Jurkat, Clone E6-1 (cell line): Measurements from ENCODE around the gene TEX30.
A peak's percentile ranks its signal among the peaks of the same experiment; 100 is the strongest.
"Not testable (repeated sequence)": the region's sequence is repeated elsewhere in the genome, so short reads cannot be mapped to it uniquely, and the experiment has no call there.

Experiments
- DNase-seq: peaks from one replicate; pipeline ENCODE4 v3.0.0-alpha.2; 2011; ENCODE audit warnings: low read depth, low spot score
- H3K4me3 ChIP-seq: 2 replicates; pipeline ENCODE4 v1.5.1; 2011; ENCODE audit warnings: mild to moderate bottlenecking, low read length, control low read depth, moderate library complexity

Gene TEX30

DNA sequence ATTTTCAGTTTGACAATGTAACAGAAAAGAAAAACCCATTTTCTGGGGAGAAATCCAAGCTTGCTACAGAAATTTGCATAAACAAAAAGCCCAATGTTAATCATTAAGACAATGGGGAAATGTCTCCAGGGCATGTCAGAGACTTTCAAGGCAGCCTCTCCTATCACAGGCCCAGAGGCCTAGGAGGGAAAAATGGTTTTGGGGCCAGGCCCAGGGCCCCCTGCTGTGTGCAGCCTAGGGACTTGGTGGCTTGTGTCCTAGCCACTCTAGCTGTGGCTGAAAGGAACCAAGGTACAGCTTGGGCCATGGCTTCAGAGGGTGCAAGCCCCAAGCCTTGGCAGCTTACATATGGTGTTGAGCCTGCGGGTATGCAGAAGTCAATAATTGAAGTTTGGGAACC, 8.0 kb upstream of the TEX30 start:
- no peak for DNase-seq
- H3K4me3 ChIP-seq: no peak overlapping the region

DNA sequence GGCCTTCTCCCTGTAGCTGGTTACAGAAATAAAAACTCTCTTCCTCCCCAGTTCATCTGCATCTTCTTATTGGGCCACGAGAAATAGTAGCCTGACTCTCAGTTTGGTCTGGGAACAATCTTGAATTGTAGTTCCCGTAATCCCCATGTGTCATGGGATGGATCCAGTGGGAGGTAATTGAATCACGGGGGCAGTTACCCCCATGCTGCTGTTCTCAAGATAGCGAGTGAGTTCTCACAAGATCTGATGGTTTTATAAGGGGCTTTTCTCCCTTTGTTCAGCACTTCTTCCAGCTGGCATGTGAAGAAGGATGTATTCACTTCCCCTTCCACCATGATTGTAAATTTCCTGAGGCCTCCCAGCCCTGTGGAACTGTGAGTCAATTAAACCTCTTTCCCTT, 7.1 kb upstream of the TEX30 start:
- DNase-seq, H3K4me3 ChIP-seq: not testable (repeated sequence)

DNA sequence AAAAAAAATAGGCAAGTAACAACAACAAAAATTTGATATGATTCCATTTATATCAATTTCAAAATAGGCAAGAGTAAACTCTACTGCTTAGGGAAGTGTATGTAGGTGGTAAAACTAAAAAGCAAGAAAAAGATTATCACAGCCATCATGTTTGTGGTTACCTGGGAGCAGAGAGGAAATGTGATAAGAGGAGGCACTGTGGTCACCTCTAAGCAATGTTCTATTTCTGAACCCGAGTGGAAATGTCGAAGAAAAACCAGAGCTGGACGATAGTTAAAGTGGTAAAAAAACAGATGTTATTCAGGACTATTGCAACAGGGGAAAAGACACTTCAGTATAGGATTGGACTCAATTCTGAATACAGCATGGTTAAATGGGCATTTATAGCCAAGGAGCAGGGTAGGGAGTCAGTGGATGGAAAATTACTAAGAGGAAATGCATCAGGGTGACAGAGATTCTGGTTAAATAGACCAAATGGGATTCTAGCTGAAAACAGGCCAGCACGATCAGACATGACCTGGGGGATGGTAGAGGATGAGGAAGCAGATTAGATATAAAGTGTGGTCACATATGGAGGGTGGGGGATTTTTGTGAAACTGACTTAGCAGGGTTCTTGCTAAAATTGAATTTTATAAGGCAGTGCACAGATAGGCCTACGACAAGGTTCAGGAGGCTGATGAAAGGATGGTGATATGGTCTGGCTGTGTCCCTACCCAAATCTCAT, 6.0 kb upstream of the TEX30 start:
- H3K4me3 ChIP-seq: peak overlapping the region; percentile 21
- peak; percentile 80 for DNase-seq

GRCh38 chr13:102777736-102778135, 4.2 kb upstream of the TEX30 start:
- H3K4me3 ChIP-seq: no peak overlapping the region
- no peak for DNase-seq

GRCh38 chr13:102776271-102776670, 2.7 kb upstream of the TEX30 start:
- no peak for DNase-seq
- H3K4me3 ChIP-seq: no peak overlapping the region

DNA sequence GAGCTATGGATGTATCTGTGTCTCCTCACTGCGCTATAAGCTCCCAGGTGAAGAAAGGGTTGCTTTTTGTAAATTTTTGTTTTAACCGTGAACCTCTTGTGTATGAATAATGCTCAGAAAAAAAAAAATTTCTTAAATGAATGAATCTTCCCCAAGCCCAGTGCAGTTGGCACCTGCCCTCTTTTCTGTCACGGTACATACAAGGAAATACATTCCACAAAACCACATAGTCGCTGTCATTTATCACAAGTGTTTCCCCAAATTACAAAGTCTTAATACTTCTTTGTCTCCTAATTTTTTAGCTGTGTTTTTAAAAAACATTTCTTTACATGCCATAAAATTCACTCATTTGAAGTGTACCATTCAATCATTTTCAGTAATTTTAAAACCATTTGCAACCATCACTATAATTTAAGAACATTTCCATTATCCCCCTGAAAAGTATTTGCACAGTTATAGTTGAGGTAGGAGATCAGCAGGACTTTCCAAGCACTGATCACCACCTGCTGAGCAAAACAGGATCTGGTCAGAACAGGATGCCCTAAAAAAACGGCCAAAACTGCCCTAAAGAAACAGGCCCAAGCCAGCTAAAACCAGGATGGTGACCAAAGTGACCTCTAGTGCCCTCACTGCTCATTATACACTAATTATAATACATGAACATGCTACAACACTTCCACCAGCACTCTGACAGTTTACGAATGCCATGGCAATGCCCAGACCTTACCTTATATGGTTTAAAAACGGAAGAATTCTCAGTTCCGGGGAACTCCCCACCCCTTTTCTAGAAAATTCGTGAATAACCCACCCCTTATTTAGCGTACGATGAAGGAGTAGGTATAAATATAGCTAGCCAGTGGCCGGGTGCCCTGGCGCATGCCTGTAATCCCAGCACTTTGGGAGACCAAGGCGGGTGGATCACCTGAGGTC, 1.3 kb upstream of the TEX30 start:
- peak; percentile 76 for DNase-seq
- H3K4me3 ChIP-seq: peak overlapping the region; percentile 82

GRCh38 chr13:102774214-102774568, 605 bp upstream of the TEX30 start:
- peak overlapping the region; percentile 82 for H3K4me3 ChIP-seq
- DNase-seq: no peak

- peak overlapping the region; percentile 82; the same call in 1 of the 2 replicates for H3K4me3 ChIP-seq
These were observed 1.6 kb downstream of the TEX30 start for GRCh38 chr13:102772042-102772425.

DNA sequence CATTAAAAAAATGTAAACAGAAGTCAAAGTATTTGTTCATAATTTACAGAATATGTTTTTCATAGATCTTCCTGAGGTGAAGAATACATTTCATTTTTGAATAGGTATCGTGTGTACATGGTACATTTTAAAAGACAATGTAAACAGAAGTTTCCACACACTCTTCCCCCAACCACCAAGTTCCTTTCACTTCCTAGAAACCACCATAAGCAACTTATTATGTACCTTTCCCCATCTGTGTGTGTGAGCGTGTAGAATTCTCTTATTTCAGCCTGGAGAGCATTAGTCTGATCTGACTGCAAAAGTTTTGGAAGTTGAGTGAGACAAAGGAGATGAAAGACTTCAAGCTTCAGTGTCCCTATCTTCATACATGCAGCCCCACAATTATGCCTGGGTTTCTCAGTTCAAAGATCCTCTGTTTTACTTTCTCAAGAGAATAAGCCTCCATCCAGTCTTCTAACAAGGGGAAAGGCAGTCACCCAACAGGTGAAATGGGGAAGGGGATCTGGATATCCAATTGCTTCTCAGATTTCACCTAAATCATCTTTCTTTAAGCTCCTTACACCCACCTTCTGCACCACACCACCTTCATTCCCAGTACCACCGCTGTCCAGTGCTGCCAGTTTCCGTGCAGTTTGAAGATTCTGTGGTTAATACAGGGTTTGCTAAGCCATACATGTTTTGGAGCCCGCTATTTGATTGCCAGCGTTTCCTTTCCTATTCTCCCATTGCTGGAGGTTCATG, 2.1 kb downstream of the TEX30 start:
- no peak overlapping the region for H3K4me3 ChIP-seq

More at GRCh38 chr13:102772042-102772425, 1.6 kb downstream of the TEX30 start:
- DNase-seq: no peak

GRCh38 chr13:102770435-102770834, 3.2 kb downstream of the TEX30 start:
- no peak for DNase-seq
- H3K4me3 ChIP-seq: no peak overlapping the region

More for the DNA sequence above, 2.1 kb downstream of the TEX30 start:
- DNase-seq: no peak

DNA sequence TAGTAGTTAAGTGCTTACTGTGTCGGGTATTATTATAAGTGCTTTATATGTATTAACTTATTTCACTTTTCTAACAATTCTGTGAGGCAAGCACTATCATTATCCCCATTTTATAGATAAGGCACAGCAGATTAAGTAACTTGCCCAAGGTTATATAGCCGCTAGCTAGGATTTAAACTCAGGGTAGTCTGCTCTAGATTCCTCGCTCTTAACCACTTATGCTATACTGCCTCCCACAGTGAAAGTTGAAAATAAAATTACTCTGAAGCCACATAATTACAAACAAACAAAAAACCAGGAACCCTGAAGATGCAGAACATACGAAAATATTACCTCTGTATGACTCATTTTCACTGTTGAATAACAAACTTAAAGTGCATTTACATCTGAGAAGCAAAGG, 3.9 kb downstream of the TEX30 start:
- DNase-seq: no peak
- H3K4me3 ChIP-seq: no peak overlapping the region

- H3K4me3 ChIP-seq: no peak overlapping the region
- DNase-seq: no peak
These were observed 4.7 kb downstream of the TEX30 start for GRCh38 chr13:102768909-102769308.

- DNase-seq: no peak
- H3K4me3 ChIP-seq: no peak overlapping the region
These were observed 9.8 kb downstream of the TEX30 start for GRCh38 chr13:102763741-102764140.

GRCh38 chr13:102761071-102761470, 12.5 kb downstream of the TEX30 start:
- no peak for DNase-seq
- H3K4me3 ChIP-seq: no peak overlapping the region

DNA sequence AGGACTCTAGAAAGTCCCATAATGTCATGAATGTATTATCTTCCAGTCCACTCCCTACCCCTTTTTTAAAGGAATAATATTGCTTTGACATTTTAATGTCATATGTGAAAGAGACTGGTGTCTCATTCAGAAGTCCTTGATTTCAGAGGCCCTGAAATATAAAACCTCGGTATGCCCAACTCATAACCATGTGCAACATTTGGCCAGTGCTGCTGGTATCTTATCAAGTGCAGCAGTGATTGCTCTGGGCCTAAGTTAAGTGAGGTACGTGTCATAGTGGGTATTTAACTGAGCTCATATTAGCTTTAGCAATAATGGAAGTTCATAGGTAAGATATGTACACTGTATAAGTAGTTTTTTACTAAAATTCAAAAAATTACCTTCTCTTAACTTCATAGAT, 14.7 kb downstream of the TEX30 start:
- H3K4me3 ChIP-seq: no peak overlapping the region
- no peak for DNase-seq

- DNase-seq: no peak
- no peak overlapping the region for H3K4me3 ChIP-seq
These were observed 16.6 kb downstream of the TEX30 start for GRCh38 chr13:102757006-102757405.

DNA sequence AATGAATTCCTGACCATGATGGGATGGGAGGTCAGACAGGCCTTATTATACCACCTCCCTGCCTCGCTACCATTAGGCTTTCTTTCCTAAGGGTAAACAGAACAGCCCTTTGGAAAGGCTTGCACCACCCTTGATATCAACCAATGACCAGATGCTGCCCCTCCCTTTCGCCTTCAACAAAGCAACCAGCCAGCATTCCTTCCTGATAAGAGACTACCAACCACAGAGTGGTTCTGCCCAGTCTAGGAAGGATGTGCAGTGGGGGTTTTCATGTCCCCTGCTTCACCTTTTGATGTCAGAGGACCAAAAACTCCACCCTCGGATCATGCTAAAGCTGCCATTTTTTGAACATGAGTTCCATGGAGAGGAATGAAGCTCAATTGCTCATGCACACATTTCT, 21.7 kb downstream of the TEX30 start:
- DNase-seq: no peak
- H3K4me3 ChIP-seq: no peak overlapping the region

DNA sequence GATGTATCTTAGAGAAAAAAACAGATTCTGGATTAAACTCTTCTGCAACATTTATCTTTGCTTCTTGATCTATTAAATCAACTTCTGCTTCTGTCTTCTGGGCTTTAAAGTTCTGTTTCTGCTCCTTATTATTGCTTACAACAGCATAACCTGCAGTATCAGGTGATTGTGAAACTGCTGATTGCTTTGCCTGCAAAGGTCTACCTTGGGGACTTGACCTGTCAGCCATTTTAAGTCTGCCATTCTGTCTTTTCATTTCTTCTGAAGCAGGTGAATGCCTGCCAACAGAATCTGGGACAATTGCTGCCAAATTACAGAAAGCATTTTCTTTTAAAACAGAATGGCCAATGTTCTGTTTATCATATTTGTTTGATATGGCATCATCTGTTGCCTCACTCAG, 31.1 kb downstream of the TEX30 start:
- H3K4me3 ChIP-seq: no peak overlapping the region
- no peak for DNase-seq

DNA sequence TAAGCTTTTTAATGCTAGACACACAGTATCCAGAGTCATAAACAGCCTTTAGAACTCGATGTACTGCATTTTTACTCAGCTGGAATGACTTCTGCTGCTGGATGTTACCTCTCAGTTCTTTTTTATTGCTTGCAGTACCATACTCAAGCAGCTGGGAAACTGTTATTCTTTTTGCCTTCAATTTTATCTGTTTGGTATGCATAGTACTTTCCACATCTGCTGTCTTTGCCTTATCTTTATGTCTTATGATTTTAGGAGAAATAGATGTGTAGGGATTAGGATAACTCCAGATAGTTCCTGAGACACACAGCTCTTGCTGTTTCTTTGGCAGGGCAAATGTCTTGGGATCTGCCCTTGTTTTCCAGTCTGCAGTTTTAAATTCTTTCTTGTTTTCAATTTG, 31.5 kb downstream of the TEX30 start:
- H3K4me3 ChIP-seq: no peak overlapping the region
- DNase-seq: no peak
